HepG2 (cell line): ENCODE results near the gene IGLL1.

Experiments used
- CTCF ChIP-seq: sonication (generic); formaldehyde crosslinking; IDR thresholded peaks from 2 replicates; pipeline ENCODE4 v1.5.0; 2020; ENCODE audit warnings: mild to moderate bottlenecking, missing genetic modification reagents, moderate library complexity
- HNRNPLL ChIP-seq: fragments of 200-400 bp; formaldehyde crosslinking; IDR thresholded peaks from 2 replicates; pipeline ENCODE4 v1.6.1; 2017; ENCODE audit warnings: mild to moderate bottlenecking, low read depth, low read length; ENCODE audit not compliant: poor library complexity, severe bottlenecking
- POLR2AphosphoS5 ChIP-seq: IDR thresholded peaks from 2 replicates; pipeline ENCODE4 v1.6.1; 2012; ENCODE audit warnings: low read depth, low read length
- SNRNP70 ChIP-seq: fragments of 200-400 bp; formaldehyde crosslinking; IDR thresholded peaks from 2 replicates; pipeline ENCODE4 v1.6.1; 2017; ENCODE audit warnings: mild to moderate bottlenecking, low read depth, low read length, moderate library complexity
- ZNF607 ChIP-seq: sonication (generic); formaldehyde crosslinking; IDR thresholded peaks from 2 replicates; pipeline ENCODE4 v1.5.1; 2020; ENCODE audit warnings: missing genetic modification reagents, mild to moderate bottlenecking, borderline replicate concordance

DNA sequence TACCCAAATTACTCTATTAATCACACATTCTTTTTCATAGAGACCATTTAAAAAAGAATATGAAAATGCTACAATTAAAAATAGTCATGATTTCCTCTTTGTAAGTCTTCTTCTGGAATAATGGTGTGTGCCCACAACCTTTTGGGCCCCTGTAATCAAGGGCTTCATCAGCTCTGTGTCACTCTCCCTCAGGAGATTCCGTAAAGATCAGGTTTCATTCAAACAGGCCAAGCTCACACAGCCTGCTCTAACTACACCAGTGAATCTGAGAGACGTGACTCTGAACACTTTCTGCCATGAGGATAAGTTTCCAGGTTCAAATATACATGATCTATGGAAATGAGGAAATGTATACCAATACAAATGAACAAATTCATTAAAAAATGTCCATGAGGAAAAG is 42.5 kb upstream of the IGLL1 start:
- TF ChIP-seq SNRNP70, result no peak
- TF ChIP-seq CTCF (CRISPR knock-in tag), result no peak
- no peak for TF ChIP-seq POLR2AphosphoS5
- TF ChIP-seq HNRNPLL, result no peak
- no peak for TF ChIP-seq ZNF607 (CRISPR knock-in tag)
